ENCODE measurements around the gene KCNH2. TPM values are rescaled to one million over a fixed set of nuclear protein-coding genes. Genes with fewer than 3 reads are reported as not detected.

The KCNH2 gene
- total RNA-seq, 1 donor from 2014 or later, result 3.6 TPM

DNA sequence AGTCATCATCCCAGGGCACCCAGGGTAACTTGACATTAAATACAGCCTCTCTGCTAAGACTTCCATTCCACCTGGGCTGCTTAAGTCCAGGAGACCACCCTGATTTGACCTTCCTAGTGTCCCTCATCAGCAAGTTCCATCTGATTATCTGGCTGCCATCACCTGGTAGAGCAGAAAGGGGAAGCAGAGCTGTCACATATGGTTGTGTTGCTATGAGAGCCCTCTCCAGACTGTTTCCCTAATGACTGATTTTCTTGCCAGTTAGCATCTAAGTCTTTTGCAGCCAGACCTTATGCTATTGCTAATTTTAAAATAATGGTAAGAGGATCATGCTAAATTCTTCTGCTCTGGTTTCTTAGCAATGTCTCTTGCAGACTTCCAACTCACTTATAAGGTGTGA is 38.7 kb downstream of the KCNH2 start:
- H3K4me1 ChIP-seq, result no peaks in the 10 kb centered on the region
- DNase-seq (no peak), ATAC-seq (no peak)
- no peaks in the 10 kb centered on the region for H3K36me3 ChIP-seq
- TF ChIP-seq, protein P1, sequence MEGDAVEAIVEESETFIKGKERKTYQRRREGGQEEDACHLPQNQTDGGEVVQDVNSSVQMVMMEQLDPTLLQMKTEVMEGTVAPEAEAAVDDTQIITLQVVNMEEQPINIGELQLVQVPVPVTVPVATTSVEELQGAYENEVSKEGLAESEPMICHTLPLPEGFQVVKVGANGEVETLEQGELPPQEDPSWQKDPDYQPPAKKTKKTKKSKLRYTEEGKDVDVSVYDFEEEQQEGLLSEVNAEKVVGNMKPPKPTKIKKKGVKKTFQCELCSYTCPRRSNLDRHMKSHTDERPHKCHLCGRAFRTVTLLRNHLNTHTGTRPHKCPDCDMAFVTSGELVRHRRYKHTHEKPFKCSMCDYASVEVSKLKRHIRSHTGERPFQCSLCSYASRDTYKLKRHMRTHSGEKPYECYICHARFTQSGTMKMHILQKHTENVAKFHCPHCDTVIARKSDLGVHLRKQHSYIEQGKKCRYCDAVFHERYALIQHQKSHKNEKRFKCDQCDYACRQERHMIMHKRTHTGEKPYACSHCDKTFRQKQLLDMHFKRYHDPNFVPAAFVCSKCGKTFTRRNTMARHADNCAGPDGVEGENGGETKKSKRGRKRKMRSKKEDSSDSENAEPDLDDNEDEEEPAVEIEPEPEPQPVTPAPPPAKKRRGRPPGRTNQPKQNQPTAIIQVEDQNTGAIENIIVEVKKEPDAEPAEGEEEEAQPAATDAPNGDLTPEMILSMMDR (IDR thresholded peaks at IDR 0.05), result no peak
- H3K27ac ChIP-seq, result no peak overlapping the region
- intact Hi-C loops (cut with DNase I), result no loop called here
- no peaks in the 10 kb centered on the region for H3K9me3 ChIP-seq
- no peak overlapping the region for H3K4me3 ChIP-seq
- no peaks in the 10 kb centered on the region for H3K27me3 ChIP-seq

DNA sequence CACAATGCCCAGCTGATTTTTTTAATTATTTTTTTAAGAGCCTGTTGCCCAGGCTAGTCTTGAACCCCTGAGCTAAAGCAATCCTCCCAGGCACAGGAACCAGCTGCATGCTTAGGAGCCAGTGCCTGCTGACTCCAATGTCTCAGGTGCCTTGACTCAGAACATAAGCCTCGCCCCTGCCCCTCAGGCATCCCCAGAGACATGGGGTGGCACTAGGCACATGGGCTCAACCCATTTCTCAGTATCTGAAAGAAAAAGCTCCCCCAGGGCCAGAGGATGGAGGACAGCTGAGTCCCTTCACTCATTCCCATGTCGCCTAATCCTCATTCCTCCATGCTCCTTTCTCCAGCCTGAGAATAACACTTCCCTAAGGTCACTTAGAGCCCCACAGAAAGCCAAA is 39.1 kb downstream of the KCNH2 start:
- ATAC-seq, result no peak
- H3K27ac ChIP-seq, result no peak overlapping the region
- no peaks in the 10 kb centered on the region for H3K36me3 ChIP-seq
- TF ChIP-seq, protein P1 (IDR thresholded peaks at IDR 0.05), result no peak
- no peaks in the 10 kb centered on the region for H3K9me3 ChIP-seq
- H3K27me3 ChIP-seq, result no peaks in the 10 kb centered on the region
- no peak overlapping the region for H3K4me3 ChIP-seq
- DNase-seq, result no peak
- no peaks in the 10 kb centered on the region for H3K4me1 ChIP-seq
- intact Hi-C loops (cut with DNase I), result no loop called here

DNA sequence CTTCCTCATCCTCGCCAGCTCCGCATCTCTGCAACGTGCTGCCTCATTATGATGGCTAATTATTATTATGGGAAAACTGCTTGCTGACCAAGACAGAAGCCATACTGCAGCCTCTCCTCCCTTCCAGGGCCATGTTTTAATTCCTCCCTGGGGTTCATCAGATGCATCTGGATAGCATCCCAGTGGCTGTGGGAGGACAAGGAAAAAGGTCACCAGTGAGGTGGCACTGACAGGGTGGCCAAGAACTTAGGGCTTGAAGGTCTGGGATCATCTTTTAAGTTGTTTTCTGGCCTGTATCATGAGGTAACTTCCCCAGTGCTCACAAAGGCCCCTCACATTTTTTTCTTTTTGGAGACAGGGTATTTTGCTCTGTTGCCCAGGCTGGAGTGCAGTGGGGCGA is 39.6 kb downstream of the KCNH2 start:
- H3K4me1 ChIP-seq, result no peaks in the 10 kb centered on the region
- no peak overlapping the region for H3K27ac ChIP-seq
- no peak overlapping the region for H3K4me3 ChIP-seq
- H3K9me3 ChIP-seq, result no peaks in the 10 kb centered on the region
- TF ChIP-seq, protein P1 (IDR thresholded peaks at IDR 0.05), result no peak
- H3K36me3 ChIP-seq, result no peaks in the 10 kb centered on the region
- intact Hi-C loops (cut with DNase I), result no loop called here
- ATAC-seq, result no peak
- H3K27me3 ChIP-seq, result no peaks in the 10 kb centered on the region
- no peak for DNase-seq

DNA sequence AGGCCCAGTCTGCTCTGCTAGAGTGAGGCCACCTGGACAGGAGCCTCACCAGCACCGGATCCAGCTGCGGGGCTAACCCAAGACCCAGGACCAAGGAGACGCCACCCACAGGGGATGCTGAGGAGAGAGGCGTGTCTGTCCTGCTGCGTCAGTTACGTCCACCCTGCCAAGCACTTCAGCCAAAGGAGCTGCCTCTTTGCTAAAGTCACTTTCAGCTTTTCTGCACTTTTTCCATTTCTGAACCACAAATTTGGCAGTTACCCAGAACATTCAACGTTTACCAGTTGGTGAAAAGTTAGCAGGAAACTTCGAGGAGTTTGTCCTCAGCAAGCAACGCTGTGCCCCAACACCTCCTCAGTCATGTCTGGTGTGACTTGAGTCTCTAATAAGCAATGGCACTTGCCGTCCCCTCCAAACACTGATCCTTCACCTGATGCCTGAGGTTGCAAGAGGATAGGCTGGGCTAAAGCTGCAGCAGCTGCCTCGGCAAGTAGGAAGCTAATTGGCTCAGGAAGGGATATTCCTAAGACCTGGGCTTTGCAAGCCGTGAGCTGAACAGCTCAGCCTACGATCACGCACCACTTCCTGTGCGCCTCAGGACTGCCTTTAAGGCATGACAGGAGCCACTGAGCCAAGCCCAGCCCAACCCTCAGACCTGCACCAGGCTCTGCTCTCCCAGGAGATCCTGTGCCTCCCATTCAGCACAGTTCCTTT is 40.1 kb downstream of the KCNH2 start:
- peak; percentile 38 for DNase-seq
- H3K4me1 ChIP-seq, result no peaks in the 10 kb centered on the region
- no peak overlapping the region for H3K4me3 ChIP-seq
- H3K9me3 ChIP-seq, result no peaks in the 10 kb centered on the region
- peak; percentile 10 for ATAC-seq
- TF ChIP-seq, protein P1 (IDR thresholded peaks at IDR 0.05), result no peak
- no peaks in the 10 kb centered on the region for H3K27me3 ChIP-seq
- no peak overlapping the region for H3K27ac ChIP-seq
- intact Hi-C loops (cut with DNase I), result no loop called here
- H3K36me3 ChIP-seq, result no peaks in the 10 kb centered on the region

DNA sequence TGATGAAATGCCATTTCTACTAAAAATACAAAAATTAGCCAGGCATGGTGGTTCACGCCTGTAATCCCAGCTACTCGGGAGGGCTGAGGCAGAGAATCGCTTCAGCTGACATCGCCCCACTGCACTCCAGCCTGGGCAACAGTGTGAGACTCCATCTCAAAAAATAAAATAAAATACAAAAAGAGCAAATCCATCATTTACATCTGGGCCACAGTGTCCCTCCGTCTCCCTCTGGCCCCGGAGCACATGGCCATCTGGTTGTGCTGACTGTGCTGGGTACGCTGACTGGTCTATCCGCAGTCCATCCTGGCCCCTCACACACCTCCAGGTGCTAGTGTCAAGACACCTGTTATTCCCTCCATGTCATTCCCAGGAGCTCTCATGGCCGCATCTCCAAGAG is 42.1 kb downstream of the KCNH2 start:
- DNase-seq, result no peak
- ATAC-seq, result no peak
- H3K4me1 ChIP-seq, result no peaks in the 10 kb centered on the region
- no peaks in the 10 kb centered on the region for H3K36me3 ChIP-seq
- TF ChIP-seq, protein P1 (IDR thresholded peaks at IDR 0.05), result no peak
- no peak overlapping the region for H3K4me3 ChIP-seq
- intact Hi-C loops (cut with DNase I), result no loop called here
- no peaks in the 10 kb centered on the region for H3K9me3 ChIP-seq
- no peaks in the 10 kb centered on the region for H3K27me3 ChIP-seq
- H3K27ac ChIP-seq, result no peak overlapping the region

GRCh38 chr7:150935149-150935548 is 43.0 kb downstream of the KCNH2 start:
- no peaks in the 10 kb centered on the region for H3K9me3 ChIP-seq
- H3K27me3 ChIP-seq, result no peaks in the 10 kb centered on the region
- H3K4me3 ChIP-seq, result no peak overlapping the region
- H3K36me3 ChIP-seq, result no peaks in the 10 kb centered on the region
- no peak overlapping the region for H3K27ac ChIP-seq
- no peaks in the 10 kb centered on the region for H3K4me1 ChIP-seq
- DNase-seq (no peak), ATAC-seq (no peak)
- intact Hi-C loops (cut with DNase I), result no loop called here
- TF ChIP-seq, protein P1 (IDR thresholded peaks at IDR 0.05), result no peak

Data from upper lobe of right lung (tissue), 1 donor.